H1 (cell line): ENCODE measurements around the gene LTO1. TPM values are rescaled to one million over a fixed set of nuclear protein-coding genes. Genes with fewer than 3 reads are reported as not detected.

Source experiments
- BRCA1 ChIP-seq: IDR thresholded peaks from 2 replicates; pipeline ENCODE4 v1.6.1; 2012; ENCODE audit warnings: low read depth, low read length, improper control_type of control experiment
- CHD1 ChIP-seq: IDR thresholded peaks from 2 replicates; pipeline ENCODE4 v1.6.1; 2012; ENCODE audit warnings: low read depth, low read length, improper control_type of control experiment
- HDAC2 ChIP-seq, 2 experiments: fragments of 300-600 bp in 1 of 2; sonication (generic) in 1 of 2; IDR thresholded peaks; 2 replicates each; pipeline ENCODE4 v1.6.1; 2011 to 2012; ENCODE audit warnings: low read depth in 2 of 2, low read length in 2 of 2, mild to moderate bottlenecking in 2 of 2, moderate library complexity in 2 of 2, borderline replicate concordance in 1 of 2, inconsistent platforms in 1 of 2
- TBP ChIP-seq: IDR thresholded peaks from 2 replicates; pipeline ENCODE4 v1.6.1; 2011; ENCODE audit warnings: low read depth, low read length, improper control_type of control experiment
- polyA plus RNA-seq, 7 experiments: library from polyadenylated mRNA; depleted of rRNA in 3 of 7; stranded (reverse) in 5 of 7; unstranded in 2 of 7; fragments of >200 nt in 5 of 7; fragments of 200-250 nt in 2 of 7; gene quantifications; 1 replicate in 5 of 7; 2 replicates in 1 of 7; 4 replicates in 1 of 7; pipeline versions ENCODE4 v1.2.1 to v1.2.3, GENCODE V29; 2011 to 2013; ENCODE audit warnings: missing spikeins in 2 of 7, mixed read lengths in 2 of 7
- total RNA-seq: library from RNA; stranded (reverse); fragmentation: NEBNext Ultra II Directional; extraction: Animal tissue kit (Norgen Biotek cat#: 25700); gene quantifications from 2 replicates; pipeline ENCODE4 v1.2.1, GENCODE V29; 2021
- TF ChIP-seq, protein P1 (sequence below): IDR thresholded peaks from 2 replicates; pipeline ENCODE4 v1.6.1; 2011; ENCODE audit warnings: low read depth, mild to moderate bottlenecking, low read length; ENCODE audit not compliant: insufficient read depth
- TF ChIP-seq, protein P2 (sequence below): IDR thresholded peaks from 2 replicates; pipeline ENCODE4 v1.6.1; 2012; ENCODE audit warnings: inconsistent platforms

The LTO1 gene
- total and polyA plus RNA-seq, 2 of the 8 experiments (the other 6 are each of a cell fraction or from before 2014, with no cell fraction given), result 15.4 to 21.3 TPM

DNA sequence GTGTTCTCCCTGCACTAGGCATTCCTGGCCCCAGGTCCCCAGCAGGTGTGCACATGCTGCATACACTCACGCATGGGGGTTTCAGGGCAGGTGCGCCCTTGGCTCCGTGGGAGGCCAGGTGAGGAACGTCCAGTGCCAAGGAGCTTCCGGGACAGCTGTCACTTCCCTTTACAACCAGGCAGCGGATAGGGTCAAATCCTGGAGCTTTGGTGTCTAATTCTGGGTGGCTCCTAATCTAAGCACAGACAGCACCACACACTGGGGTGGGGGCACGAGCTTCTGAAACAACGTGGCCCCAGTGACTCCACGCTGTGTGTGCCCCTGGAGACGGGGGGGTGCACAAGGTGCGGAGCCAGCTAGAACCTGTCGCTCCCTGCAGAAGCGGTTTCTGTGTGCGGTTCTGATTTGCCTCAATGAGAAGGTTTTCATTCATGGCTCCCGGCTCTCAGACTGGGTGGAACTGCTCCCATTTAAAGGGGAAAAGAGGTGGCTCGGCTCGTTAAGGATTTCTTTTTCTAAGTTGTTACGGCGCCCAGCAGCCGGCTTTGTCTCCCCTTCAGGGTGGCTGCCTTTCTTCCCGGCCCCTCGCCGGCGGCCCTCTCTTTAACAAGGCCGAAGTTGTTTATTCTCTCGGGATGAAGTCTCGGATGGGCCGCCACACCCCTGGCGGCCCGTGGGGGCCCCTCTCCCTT lies 29.2 kb downstream of the LTO1 start (continued):
- TF ChIP-seq HDAC2 (IDR thresholded peaks at IDR 0.05; ENCODE audit: borderline replicate concordance in 1 of 2, low read depth in 2 of 2, low read length in 2 of 2) (no peak), BRCA1 (no peak), CHD1 (no peak), TBP (no peak)
- TF ChIP-seq, protein P1, sequence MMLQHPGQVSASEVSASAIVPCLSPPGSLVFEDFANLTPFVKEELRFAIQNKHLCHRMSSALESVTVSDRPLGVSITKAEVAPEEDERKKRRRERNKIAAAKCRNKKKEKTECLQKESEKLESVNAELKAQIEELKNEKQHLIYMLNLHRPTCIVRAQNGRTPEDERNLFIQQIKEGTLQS, result no peak
- TF ChIP-seq, protein P2, sequence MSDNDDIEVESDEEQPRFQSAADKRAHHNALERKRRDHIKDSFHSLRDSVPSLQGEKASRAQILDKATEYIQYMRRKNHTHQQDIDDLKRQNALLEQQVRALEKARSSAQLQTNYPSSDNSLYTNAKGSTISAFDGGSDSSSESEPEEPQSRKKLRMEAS, result no peak
